Caco-2 (cell line): ENCODE data around the gene EMCN. TPM values are rescaled to one million over a fixed set of nuclear protein-coding genes. Genes with fewer than 3 reads are reported as not detected.
A peak's percentile ranks its signal among the peaks of the same experiment; 100 is the strongest.

ENCODE experiments used
- Bru-seq: library from RNA; stranded (reverse); fragments of 400-500 nt; gene quantifications from one replicate; lab custom pipeline; 2021; lab: Mats Ljungman, UMichigan
- BruChase-seq, 2 experiments: library from RNA; stranded (reverse); fragments of 400-500 nt; gene quantifications; one replicate each; lab custom pipeline; 2021; lab: Mats Ljungman, UMichigan
- BruUV-seq: library from RNA; stranded (reverse); fragments of 400-500 nt; replicated peaks from 2 replicates; lab custom pipeline; 2021; lab: Mats Ljungman, UMichigan
- CTCF ChIA-PET: fragments of 300-600 bp; sonication (Branson Sonifier 250); formaldehyde crosslinking; loops from one replicate; lab custom pipeline; 2022; ENCODE audit warnings: antibody characterized with exemption; lab: Charles Lee
- POLR2A ChIA-PET: fragments of 300-600 bp; sonication (Branson Sonifier 250); formaldehyde crosslinking; loops from one replicate; lab custom pipeline; 2022; ENCODE audit warnings: antibody characterized with exemption; lab: Charles Lee
- DNase-seq, 2 experiments: peaks; one replicate each; pipeline versions ENCODE4 v3.0.0 to v3.0.0-alpha.2; 2020 to 2022
- H3K27me3 ChIP-seq: replicated peaks from 2 replicates; pipeline ENCODE4 v1.6.0; 2011; ENCODE audit warnings: low read length; ENCODE audit not compliant: control insufficient read depth, insufficient read depth
- H3K36me3 ChIP-seq: 2 replicates; pipeline ENCODE4 v1.5.1; 2011; ENCODE audit warnings: low read length; ENCODE audit not compliant: control insufficient read depth, insufficient read depth
- H3K4me1 ChIP-seq: fragments of 250-450 bp; sonication (Bioruptor Pico); 2 replicates; pipeline ENCODE4 v1.5.1; 2020; ENCODE audit warnings: mild to moderate bottlenecking
- H3K4me3 ChIP-seq: 2 replicates; pipeline ENCODE4 v1.5.1; 2011; ENCODE audit warnings: low read depth, mild to moderate bottlenecking, control low read depth, low read length
- H3K9me3 ChIP-seq: fragments of 250-450 bp; sonication (Bioruptor Pico); 2 replicates; pipeline ENCODE4 v1.5.1; 2020; ENCODE audit warnings: mild to moderate bottlenecking, moderate library complexity
- H3K27ac Mint-ChIP-seq: one replicate; pipeline ENCODE4 v1.8.0; 2022; ENCODE audit warnings: mixed read lengths; ENCODE audit not compliant: unreplicated experiment
- H3K27me3 Mint-ChIP-seq: one replicate; pipeline ENCODE4 v1.8.0; 2022; ENCODE audit warnings: mixed read lengths; ENCODE audit not compliant: insufficient read depth, unreplicated experiment
- H3K36me3 Mint-ChIP-seq: one replicate; pipeline ENCODE4 v1.8.0; 2022; ENCODE audit warnings: mild to moderate bottlenecking, mixed read lengths; ENCODE audit not compliant: insufficient read depth, unreplicated experiment
- H3K4me1 Mint-ChIP-seq: one replicate; pipeline ENCODE4 v1.8.0; 2022; ENCODE audit warnings: low read depth, mixed read lengths; ENCODE audit not compliant: unreplicated experiment
- H3K4me3 Mint-ChIP-seq: one replicate; pipeline ENCODE4 v1.8.0; 2022; ENCODE audit warnings: mild to moderate bottlenecking, moderate library complexity, mixed read lengths; ENCODE audit not compliant: unreplicated experiment
- H3K9me3 Mint-ChIP-seq: one replicate; pipeline ENCODE4 v1.8.0; 2022; ENCODE audit warnings: mixed read lengths; ENCODE audit not compliant: unreplicated experiment
- CTCF ChIP-seq, 2 experiments: fragments of 200-600 bp in 1 of 2; IDR thresholded peaks; 1 replicate in 1 of 2; 2 replicates in 1 of 2; pipeline versions ENCODE4 v1.5.1 to v1.8.0; 2011 to 2022; ENCODE audit warnings: antibody characterized with exemption in 1 of 2, control low read depth in 1 of 2, inconsistent platforms in 1 of 2, low read depth in 1 of 2, low read length in 1 of 2, mild to moderate bottlenecking in 1 of 2, moderate library complexity in 1 of 2; ENCODE audit not compliant: insufficient read depth in 1 of 2, severe bottlenecking in 1 of 2, unreplicated experiment in 1 of 2
- intact Hi-C: fragments of 100-400 bp; cut with micrococcal nuclease; formaldehyde crosslinking; loops from one replicate; pipeline ENCODE4 v1.10.0; 2022; ENCODE audit not compliant: unreplicated experiment
- long read RNA-seq: library from polyadenylated mRNA; stranded (forward); transcript quantifications from one replicate; pipeline ENCODE4 v2.0.0, GENCODE V29; 2022
- total RNA-seq: library from RNA; stranded (reverse); gene quantifications from 2 replicates; pipeline ENCODE4 v1.2.3, GENCODE V29; 2022

EMCN gene, protein sequence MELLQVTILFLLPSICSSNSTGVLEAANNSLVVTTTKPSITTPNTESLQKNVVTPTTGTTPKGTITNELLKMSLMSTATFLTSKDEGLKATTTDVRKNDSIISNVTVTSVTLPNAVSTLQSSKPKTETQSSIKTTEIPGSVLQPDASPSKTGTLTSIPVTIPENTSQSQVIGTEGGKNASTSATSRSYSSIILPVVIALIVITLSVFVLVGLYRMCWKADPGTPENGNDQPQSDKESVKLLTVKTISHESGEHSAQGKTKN
- total RNA-seq (not detected in 2 replicates), Bru-seq, nascent RNA (not detected), BruChase-seq, experiment 1, labeled RNA remaining after a 2-hour chase (percentile 1 among the genes with signal in this experiment), BruChase-seq, experiment 2, labeled RNA remaining after a 6-hour chase (percentile 1 among the genes with signal in this experiment)
- long read RNA-seq: 0 reads

GRCh38 chr4:100517864-100518341 is at the start of gene EMCN:
TSS of gene EMCN (minus strand) at chr4:100518022. CDS start at chr4:100517914, 108 bp downstream.
- Histone ChIP-seq H3K27me3 (no peaks in the 10 kb centered on the region), H3K36me3 (no peaks in the 10 kb centered on the region), H3K4me3 (no peak within 1 kb of the TSS), H3K9me3 (no peaks in the 10 kb centered on the region), H3K4me1 (no peaks in the 10 kb centered on the region)
- peaks cover 5% of the 10 kb centered on the region for H3K27me3 Mint-ChIP-seq
- POLR2A ChIA-PET: no interaction called here
- no peak for TF ChIP-seq CTCF (IDR thresholded peaks at IDR 0.05; ENCODE audit: insufficient read depth in 1 of 2, low read depth in 1 of 2, low read length in 1 of 2, severe bottlenecking in 1 of 2, unreplicated experiment in 1 of 2)
- BruUV-seq: no TSS peak
- no peaks in the 10 kb centered on the region for H3K9me3 Mint-ChIP-seq
- H3K36me3 Mint-ChIP-seq: no peaks in the 10 kb centered on the region
- intact Hi-C loops: no loop called here
- DNase-seq: no peak
- CTCF ChIA-PET: no interaction called here
- H3K4me3 Mint-ChIP-seq: no peak within 1 kb of the TSS
- no peak within 1 kb of the TSS for H3K27ac Mint-ChIP-seq
- no peaks in the 10 kb centered on the region for H3K4me1 Mint-ChIP-seq

GRCh38 chr4:100566396-100566795 is 48.6 kb upstream of the EMCN start:
- POLR2A ChIA-PET: no interaction called here
- Histone ChIP-seq H3K4me3 (no peak overlapping the region), H3K36me3 (no peaks in the 10 kb centered on the region), H3K9me3 (no peaks in the 10 kb centered on the region), H3K4me1 (no peaks in the 10 kb centered on the region), H3K27me3 (no peaks in the 10 kb centered on the region)
- Mint-ChIP-seq H3K36me3 (no peaks in the 10 kb centered on the region), H3K9me3 (peaks cover 3% of the 10 kb centered on the region), H3K4me1 (no peaks in the 10 kb centered on the region), H3K27me3 (peaks cover 5% of the 10 kb centered on the region), H3K27ac (no peak overlapping the region), H3K4me3 (no peak overlapping the region)
- BruUV-seq: no TSS peak
- TF ChIP-seq CTCF (IDR thresholded peaks at IDR 0.05; ENCODE audit: insufficient read depth in 1 of 2, low read depth in 1 of 2, low read length in 1 of 2, severe bottlenecking in 1 of 2, unreplicated experiment in 1 of 2): no peak
- no peak for DNase-seq
- CTCF ChIA-PET: no interaction called here
- intact Hi-C loops: no loop called here

- H3K36me3 Mint-ChIP-seq: no peaks in the 10 kb centered on the region
- TF ChIP-seq CTCF (IDR thresholded peaks at IDR 0.05; ENCODE audit: insufficient read depth in 1 of 2, low read depth in 1 of 2, low read length in 1 of 2, severe bottlenecking in 1 of 2, unreplicated experiment in 1 of 2): no peak
- Histone ChIP-seq H3K27me3 (no peaks in the 10 kb centered on the region), H3K36me3 (no peaks in the 10 kb centered on the region), H3K4me1 (no peaks in the 10 kb centered on the region), H3K4me3 (no peak overlapping the region), H3K9me3 (no peaks in the 10 kb centered on the region)
- no peak for DNase-seq
- intact Hi-C loops: no loop called here
- H3K4me3 Mint-ChIP-seq: no peak overlapping the region
- ChIA-PET CTCF (no interaction called here), POLR2A (no interaction called here)
- BruUV-seq: no TSS peak
- peaks cover 8% of the 10 kb centered on the region for H3K27me3 Mint-ChIP-seq
- H3K27ac Mint-ChIP-seq: no peak overlapping the region
- no peaks in the 10 kb centered on the region for H3K4me1 Mint-ChIP-seq
- peaks cover 11% of the 10 kb centered on the region for H3K9me3 Mint-ChIP-seq
Measured at GRCh38 chr4:100557306-100557705, 39.5 kb upstream of the EMCN start.
